Activated CD4-positive, alpha-beta memory T cell treated with anti-CD3 and anti-CD28 coated beads, Interleukin-2, amount 10 ng/mL, durations not matched to agents 7 days and 5 days (primary cell): ENCODE measurements around the gene FAM20A. TPM values are rescaled to one million over a fixed set of nuclear protein-coding genes. Genes with fewer than 3 reads are reported as not detected.

ENCODE experiments used
- CTCF ChIA-PET: fragments of 350-600 bp; sonication (Branson Sonifier 250); formaldehyde crosslinking; loops from one replicate; lab custom pipeline; 2021; ENCODE audit warnings: antibody characterized with exemption, inconsistent platforms; lab: Charles Lee
- POLR2A ChIA-PET: fragments of 350-600 bp; sonication (Branson Sonifier 250); formaldehyde crosslinking; loops from one replicate; lab custom pipeline; 2021; ENCODE audit warnings: antibody characterized with exemption; lab: Charles Lee
- DNase-seq: peaks from one replicate; pipeline ENCODE4 v3.0.0-alpha.2; 2020
- H3K27ac Mint-ChIP-seq: one replicate; pipeline ENCODE4 v1.8.0; 2021; ENCODE audit warnings: mild to moderate bottlenecking, mixed read lengths
- H3K27me3 Mint-ChIP-seq: one replicate; pipeline ENCODE4 v1.8.0; 2021; ENCODE audit warnings: mixed read lengths
- H3K36me3 Mint-ChIP-seq: one replicate; pipeline ENCODE4 v1.8.0; 2021; ENCODE audit warnings: low read depth, mixed read lengths
- H3K4me1 Mint-ChIP-seq: one replicate; pipeline ENCODE4 v1.8.0; 2021; ENCODE audit warnings: mixed read lengths
- H3K4me3 Mint-ChIP-seq: one replicate; pipeline ENCODE4 v1.8.0; 2021; ENCODE audit warnings: mild to moderate bottlenecking, mixed read lengths
- H3K9me3 Mint-ChIP-seq: one replicate; pipeline ENCODE4 v1.8.0; 2021; ENCODE audit warnings: mixed read lengths
- total RNA-seq, 2 experiments: library from RNA; stranded (reverse); gene quantifications; one replicate each; pipeline ENCODE4 v1.2.3, GENCODE V29; 2021

Gene FAM20A
- total RNA-seq, 2 experiments from 2014 or later, result not detected

DNA sequence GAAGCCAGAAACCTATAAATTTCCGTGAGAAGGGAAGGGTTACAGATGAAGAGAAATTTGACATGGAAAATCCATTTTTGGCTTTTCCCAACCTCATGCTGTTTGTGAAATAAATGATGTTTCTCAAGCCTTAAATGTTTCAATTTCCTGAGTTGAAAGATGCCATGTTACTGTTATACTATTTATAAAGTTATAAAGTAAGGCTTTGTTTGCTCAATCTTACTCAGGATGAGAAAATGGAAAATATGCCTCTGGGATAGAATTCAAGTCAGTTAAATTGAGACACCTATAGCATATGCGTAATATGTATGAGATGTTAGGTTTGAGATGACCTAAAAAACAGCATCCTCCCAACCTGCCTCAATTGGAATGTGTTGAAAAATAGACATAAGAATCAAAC, 19.9 kb upstream of the FAM20A start:
- no peak overlapping the region for H3K27ac Mint-ChIP-seq
- ChIA-PET CTCF (no interaction called here), POLR2A (no interaction called here)
- H3K27me3 Mint-ChIP-seq, result peaks cover 33% of the 10 kb centered on the region
- H3K9me3 Mint-ChIP-seq, result peaks cover 3% of the 10 kb centered on the region
- DNase-seq, result no peak
- H3K4me3 Mint-ChIP-seq, result no peak overlapping the region
- no peaks in the 10 kb centered on the region for H3K4me1 Mint-ChIP-seq
- no peaks in the 10 kb centered on the region for H3K36me3 Mint-ChIP-seq

DNA sequence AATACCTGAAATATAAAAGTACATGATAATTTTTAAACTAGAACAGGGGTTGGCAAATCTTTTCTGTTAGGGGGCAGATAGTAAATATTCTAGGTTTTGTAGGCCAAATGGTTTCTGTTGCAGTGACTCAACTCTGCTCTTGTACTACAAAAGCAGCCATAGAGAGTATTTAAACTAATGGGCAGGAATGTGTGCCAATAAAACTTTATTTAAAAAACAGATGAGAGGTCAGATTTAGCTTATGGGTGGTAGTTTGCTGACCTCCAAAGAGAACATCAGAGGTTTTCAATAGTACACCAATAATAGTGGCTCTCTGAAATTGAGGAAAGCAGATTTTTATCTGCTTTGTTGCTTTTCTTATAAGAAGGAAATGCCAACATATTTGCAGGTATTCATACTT, 15.2 kb upstream of the FAM20A start:
- Mint-ChIP-seq H3K36me3 (no peaks in the 10 kb centered on the region), H3K4me3 (no peak overlapping the region), H3K9me3 (peaks cover 3% of the 10 kb centered on the region), H3K4me1 (no peaks in the 10 kb centered on the region), H3K27me3 (peaks cover 39% of the 10 kb centered on the region), H3K27ac (no peak overlapping the region)
- ChIA-PET CTCF (no interaction called here), POLR2A (no interaction called here)
- DNase-seq, result no peak

DNA sequence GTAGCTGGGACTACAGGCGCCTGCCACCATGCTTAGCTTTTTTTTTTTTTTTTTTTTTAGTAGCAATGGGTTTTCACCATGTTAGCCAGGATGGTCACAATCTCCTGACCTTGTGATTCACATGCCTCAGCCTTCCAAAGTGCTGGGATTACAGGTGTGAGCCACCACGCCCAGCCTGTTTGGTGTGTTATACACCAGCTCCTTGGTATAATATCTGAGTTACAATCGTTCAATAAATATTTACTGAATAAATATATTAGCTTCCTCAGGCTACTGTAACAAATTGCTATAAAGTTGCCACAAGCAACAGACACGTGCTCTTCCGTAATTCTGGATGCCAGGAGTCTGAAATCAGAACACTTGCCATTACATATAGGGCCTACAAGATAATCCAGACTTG, 13.6 kb upstream of the FAM20A start:
- H3K4me1 Mint-ChIP-seq, result no peaks in the 10 kb centered on the region
- no peak overlapping the region for H3K4me3 Mint-ChIP-seq
- H3K9me3 Mint-ChIP-seq, result peaks cover 8% of the 10 kb centered on the region
- POLR2A ChIA-PET, result no interaction called here
- CTCF ChIA-PET, result interaction anchor here (0.7 to 1.9 kb wide), 9 partner anchors 9 to 1815 kb away, joined by 3 to 21 read pairs (median 4); no protein-coding TSS in a partner anchor
- no peak for DNase-seq
- H3K27me3 Mint-ChIP-seq, result peaks cover 31% of the 10 kb centered on the region
- H3K27ac Mint-ChIP-seq, result no peak overlapping the region
- no peaks in the 10 kb centered on the region for H3K36me3 Mint-ChIP-seq

DNA sequence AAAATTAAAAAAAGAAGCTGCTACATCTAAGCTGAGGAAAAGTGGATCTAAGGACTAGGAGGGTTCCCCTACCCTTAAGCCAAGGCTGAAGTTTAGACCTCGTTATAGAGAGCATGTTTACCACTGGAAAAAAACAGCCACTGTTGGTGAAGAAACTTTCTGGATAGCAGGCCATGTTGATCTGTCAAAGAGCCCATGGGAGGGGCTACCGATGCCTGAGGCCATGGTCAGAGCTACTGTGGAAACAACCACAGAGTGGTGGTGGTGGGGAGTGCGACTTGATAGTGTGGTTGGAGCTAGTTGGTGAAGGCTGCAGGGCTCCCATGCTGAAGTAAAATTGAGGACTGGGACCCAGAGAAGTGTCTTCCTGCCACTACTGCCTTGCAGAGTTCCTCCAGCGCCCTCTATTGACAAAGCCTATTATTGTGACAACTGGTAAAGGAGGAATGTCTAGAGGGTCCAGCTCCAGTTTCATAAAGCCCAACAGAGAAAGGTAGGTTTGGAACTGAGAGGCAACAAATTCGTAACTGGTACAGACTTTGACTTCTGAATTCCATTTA, 12.7 kb upstream of the FAM20A start:
- ChIA-PET POLR2A (no interaction called here), CTCF (interaction anchor here (0.5 to 1.9 kb wide), 13 partner anchors 8 to 790 kb away, joined by 3 to 21 read pairs (median 4); no protein-coding TSS in a partner anchor)
- DNase-seq, result peak; percentile 38
- H3K4me3 Mint-ChIP-seq, result no peak overlapping the region
- no peaks in the 10 kb centered on the region for H3K36me3 Mint-ChIP-seq
- peaks cover 13% of the 10 kb centered on the region for H3K9me3 Mint-ChIP-seq
- no peaks in the 10 kb centered on the region for H3K4me1 Mint-ChIP-seq
- H3K27me3 Mint-ChIP-seq, result peaks cover 26% of the 10 kb centered on the region
- H3K27ac Mint-ChIP-seq, result no peak overlapping the region

DNA sequence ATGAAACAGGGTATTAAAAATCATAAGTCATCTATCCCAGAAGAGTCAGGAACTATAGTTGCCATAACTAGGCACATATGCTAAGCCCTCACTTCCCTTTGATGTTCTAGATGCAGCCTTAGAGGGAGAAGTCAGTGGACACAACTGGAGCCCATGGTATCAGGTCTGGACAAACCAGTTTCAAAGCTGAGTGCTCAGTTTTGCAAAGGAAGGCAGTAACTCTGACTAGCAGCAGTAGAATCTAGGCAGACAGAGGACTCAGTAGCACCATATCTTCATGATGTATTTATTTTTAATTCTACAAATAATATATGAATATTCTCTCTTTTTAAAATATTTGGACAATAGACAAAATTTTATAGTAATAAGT, 11.7 kb upstream of the FAM20A start:
- no peaks in the 10 kb centered on the region for H3K4me1 Mint-ChIP-seq
- no peaks in the 10 kb centered on the region for H3K36me3 Mint-ChIP-seq
- H3K27me3 Mint-ChIP-seq, result peaks cover 22% of the 10 kb centered on the region
- H3K4me3 Mint-ChIP-seq, result no peak overlapping the region
- H3K9me3 Mint-ChIP-seq, result peaks cover 17% of the 10 kb centered on the region
- DNase-seq, result no peak
- ChIA-PET CTCF (interaction anchor here (0.7 kb wide), 1 partner anchor 539 kb away, joined by 3 read pairs; no protein-coding TSS in a partner anchor), POLR2A (no interaction called here)
- no peak overlapping the region for H3K27ac Mint-ChIP-seq

DNA sequence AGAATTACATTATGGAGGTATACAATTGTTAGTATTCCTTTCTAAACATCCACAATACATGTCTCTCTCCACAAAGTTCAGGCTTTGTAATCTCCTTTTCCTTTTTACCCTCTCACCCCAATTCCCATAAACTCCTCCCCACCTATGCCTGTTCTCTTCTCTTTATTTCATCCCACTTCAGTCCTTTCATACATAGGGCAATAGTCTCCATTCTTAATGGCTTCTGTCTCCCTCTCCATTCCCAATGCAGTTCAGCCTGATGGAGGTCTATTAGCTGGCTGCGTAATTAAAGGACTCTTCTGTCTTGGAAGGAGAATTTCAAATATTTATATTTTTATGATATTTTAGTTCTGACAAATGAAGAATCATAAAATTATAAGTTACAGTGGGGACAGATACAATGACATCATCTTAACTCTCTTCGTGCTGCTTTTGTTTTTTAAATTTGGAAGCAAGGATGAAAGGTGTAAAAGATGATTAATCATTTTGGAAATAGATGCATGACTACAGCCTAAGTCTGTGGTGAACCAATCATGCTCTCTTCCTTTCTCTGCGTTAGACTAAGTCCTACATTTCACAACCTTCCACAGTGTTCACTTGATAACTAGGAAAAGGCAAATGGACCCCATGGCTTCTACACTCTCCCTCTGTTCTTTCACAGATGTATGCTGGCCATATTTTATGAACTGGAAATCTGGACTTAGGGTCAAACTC, 11.2 kb upstream of the FAM20A start:
- H3K9me3 Mint-ChIP-seq, result peaks cover 22% of the 10 kb centered on the region
- H3K4me1 Mint-ChIP-seq, result no peaks in the 10 kb centered on the region
- H3K27ac Mint-ChIP-seq, result no peak overlapping the region
- DNase-seq, result no peak
- ChIA-PET POLR2A (no interaction called here), CTCF (interaction anchor here (0.9 kb wide), 1 partner anchor 78 kb away, joined by 3 read pairs; no protein-coding TSS in a partner anchor)
- no peaks in the 10 kb centered on the region for H3K36me3 Mint-ChIP-seq
- H3K4me3 Mint-ChIP-seq, result no peak overlapping the region
- peaks cover 27% of the 10 kb centered on the region for H3K27me3 Mint-ChIP-seq

DNA sequence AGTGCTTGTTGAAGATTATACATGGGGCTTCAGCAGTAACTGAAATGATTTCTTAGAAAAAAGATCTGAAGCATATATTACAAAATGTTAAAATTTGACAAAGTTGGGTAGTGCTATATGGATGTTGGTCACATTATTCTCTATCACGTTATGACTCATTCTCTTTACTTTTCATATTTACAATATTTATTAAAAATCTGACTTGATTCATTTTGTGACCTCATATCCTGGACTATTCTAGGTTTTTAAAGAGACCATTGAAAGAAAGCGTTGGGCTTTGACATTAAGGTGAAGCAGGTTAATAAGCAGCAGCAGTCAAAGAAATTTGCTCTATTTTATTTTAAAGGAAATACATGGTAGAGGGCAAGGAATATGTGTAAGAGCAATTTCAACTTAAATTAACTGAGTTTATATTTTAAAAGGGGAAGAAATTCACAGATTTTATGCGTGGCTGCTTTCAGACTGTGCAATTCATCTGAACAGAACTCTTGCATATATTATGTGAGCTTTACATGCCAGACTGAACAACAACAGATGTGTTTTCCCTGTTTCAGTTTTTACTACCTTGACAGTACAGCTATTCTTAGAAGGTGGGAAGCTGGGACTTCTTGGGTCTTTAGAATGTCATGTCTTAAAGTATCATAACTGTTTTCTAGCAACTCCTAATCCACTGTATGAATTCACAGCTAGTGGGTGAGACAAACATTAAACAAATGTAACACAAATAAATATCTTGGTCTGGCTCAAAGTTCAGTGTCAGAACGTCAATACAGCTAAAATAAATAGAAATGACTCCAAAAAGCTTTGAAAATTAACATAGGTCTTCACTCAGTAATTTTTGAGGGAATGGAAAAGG, 10.4 kb upstream of the FAM20A start:
- POLR2A ChIA-PET, result no interaction called here
- H3K9me3 Mint-ChIP-seq, result peaks cover 22% of the 10 kb centered on the region
- H3K27ac Mint-ChIP-seq, result no peak overlapping the region
- no peak for DNase-seq
- H3K27me3 Mint-ChIP-seq, result peaks cover 25% of the 10 kb centered on the region
- H3K4me3 Mint-ChIP-seq, result no peak overlapping the region
- CTCF ChIA-PET, result interaction anchor here (0.9 kb wide), 1 partner anchor 77 kb away, joined by 3 read pairs; no protein-coding TSS in a partner anchor
- H3K36me3 Mint-ChIP-seq, result no peaks in the 10 kb centered on the region
- H3K4me1 Mint-ChIP-seq, result no peaks in the 10 kb centered on the region

DNA sequence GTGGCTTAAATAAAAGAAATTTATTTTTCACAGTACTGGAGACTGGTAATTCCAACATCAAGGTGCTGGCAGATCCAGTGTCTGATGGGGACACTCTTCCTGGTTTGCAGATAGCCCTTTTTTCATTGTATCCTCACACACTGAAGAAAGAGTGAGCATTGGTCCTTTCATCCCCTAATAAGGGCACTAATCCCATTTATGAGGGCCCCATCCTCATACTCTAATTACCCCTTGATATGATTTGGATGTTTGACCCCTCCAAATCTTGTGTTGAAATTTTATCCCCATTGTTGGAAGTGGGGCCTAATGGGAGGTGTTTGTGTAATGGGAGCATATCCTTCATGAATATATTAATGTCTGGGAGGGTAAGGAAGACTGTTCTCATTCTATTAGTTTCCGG, 9.4 kb upstream of the FAM20A start:
- Mint-ChIP-seq H3K27ac (no peak overlapping the region), H3K4me3 (no peak overlapping the region), H3K27me3 (peaks cover 31% of the 10 kb centered on the region), H3K36me3 (no peaks in the 10 kb centered on the region), H3K9me3 (peaks cover 22% of the 10 kb centered on the region), H3K4me1 (no peaks in the 10 kb centered on the region)
- ChIA-PET POLR2A (no interaction called here), CTCF (no interaction called here)
- DNase-seq, result no peak

DNA sequence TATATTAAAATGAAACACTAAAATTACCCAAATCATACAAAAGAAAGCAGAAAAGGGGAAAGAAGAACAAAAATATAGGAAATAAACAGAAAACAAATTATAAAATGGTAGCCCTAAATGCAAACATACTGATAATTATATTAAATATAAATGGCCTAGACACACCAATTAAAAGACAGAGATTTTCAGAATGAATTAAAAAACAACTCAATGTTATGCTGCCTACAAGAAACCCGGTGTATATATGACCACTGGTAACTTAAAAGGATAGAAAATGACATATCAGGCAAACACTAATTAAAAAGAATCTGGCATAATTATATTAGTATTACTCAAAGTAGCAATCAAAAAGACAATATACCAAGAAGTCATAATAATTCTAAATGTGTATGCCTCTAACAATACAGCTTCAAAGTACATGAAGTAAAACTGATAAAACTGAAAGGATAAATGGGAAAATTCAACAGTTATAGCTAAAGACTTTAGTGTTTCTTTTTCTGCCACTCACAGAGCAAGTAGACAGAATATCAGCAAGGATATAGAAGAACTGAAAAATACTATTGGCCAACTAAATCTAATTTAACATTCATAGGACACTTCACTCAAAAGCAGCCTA, 7.5 kb upstream of the FAM20A start:
- POLR2A ChIA-PET, result no interaction called here
- Mint-ChIP-seq H3K4me1 (no peaks in the 10 kb centered on the region), H3K4me3 (no peak overlapping the region), H3K27me3 (peaks cover 34% of the 10 kb centered on the region), H3K27ac (no peak overlapping the region), H3K9me3 (peaks cover 22% of the 10 kb centered on the region), H3K36me3 (no peaks in the 10 kb centered on the region)
- CTCF ChIA-PET, result no interaction called here
- no peak for DNase-seq

DNA sequence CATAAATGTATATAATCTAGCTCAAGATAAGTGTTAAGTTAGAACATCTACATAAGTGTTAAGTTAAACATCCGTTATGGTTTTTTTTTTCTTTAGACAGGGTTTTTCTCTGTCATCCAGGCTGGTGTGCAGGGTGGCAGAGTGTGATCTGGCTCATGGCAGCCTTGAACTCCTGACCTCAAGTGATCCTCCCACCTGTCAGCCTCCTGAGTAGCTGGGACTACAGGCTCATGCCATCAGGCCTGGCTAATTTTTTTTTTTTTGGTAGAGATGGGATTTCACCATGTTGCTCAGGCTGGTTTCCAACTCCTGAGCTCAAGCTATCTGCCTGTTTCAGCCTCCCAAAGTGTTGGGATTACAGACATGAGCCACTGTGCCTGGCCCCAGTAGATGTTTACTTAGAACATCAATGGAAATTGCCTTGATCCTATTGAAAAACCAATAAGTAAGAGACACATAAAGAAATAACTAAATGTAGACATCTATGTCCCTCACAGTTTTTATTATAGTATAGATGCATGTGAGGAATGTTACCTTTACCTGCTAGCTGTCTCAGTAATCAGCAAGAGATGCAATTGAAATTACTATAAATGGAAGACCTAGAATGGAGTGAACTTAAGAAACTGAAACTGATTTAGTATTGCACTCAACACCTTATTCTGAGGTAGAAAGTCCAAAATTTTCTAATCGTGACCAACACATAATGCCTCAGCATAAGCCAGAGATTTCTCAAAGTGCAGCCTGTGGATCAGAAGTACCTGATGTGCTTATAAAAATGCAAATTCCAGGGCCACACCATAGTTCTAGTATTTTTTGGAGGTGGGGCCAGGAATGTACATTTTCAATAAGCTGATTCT, 5.5 kb upstream of the FAM20A start:
- CTCF ChIA-PET, result interaction anchor here (2.1 kb wide), 1 partner anchor 7 kb away, joined by 11 read pairs; no protein-coding TSS in a partner anchor
- Mint-ChIP-seq H3K4me1 (peaks cover 2% of the 10 kb centered on the region), H3K9me3 (peaks cover 22% of the 10 kb centered on the region), H3K4me3 (no peak overlapping the region), H3K27me3 (peaks cover 42% of the 10 kb centered on the region), H3K36me3 (no peaks in the 10 kb centered on the region), H3K27ac (no peak overlapping the region)
- DNase-seq, result no peak
- POLR2A ChIA-PET, result no interaction called here

DNA sequence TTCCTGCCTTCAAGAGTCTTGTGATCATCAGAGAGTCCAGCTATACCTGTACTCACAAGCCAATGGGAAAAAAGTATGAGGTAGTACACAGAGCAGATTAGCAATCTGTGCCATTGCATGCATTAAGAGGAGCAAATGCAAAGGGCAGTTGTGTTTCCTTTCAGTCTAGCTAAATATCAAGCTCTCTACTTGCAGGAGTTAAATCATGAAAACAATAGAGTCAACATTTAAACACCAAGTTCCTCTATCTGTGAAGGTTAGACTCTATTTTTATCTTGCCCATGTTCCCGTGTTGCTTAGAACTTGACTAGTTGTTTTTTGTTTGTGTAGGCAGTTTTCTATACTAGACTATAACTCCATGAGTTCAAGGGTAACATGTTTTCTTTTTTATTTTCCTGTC, 4.7 kb upstream of the FAM20A start:
- Mint-ChIP-seq H3K27me3 (peaks cover 46% of the 10 kb centered on the region), H3K4me3 (no peak overlapping the region), H3K27ac (no peak overlapping the region), H3K4me1 (peaks cover 4% of the 10 kb centered on the region), H3K9me3 (peaks cover 22% of the 10 kb centered on the region), H3K36me3 (no peaks in the 10 kb centered on the region)
- DNase-seq, result no peak
- ChIA-PET POLR2A (no interaction called here), CTCF (interaction anchor here (2.1 kb wide), 1 partner anchor 8 kb away, joined by 11 read pairs; no protein-coding TSS in a partner anchor)

DNA sequence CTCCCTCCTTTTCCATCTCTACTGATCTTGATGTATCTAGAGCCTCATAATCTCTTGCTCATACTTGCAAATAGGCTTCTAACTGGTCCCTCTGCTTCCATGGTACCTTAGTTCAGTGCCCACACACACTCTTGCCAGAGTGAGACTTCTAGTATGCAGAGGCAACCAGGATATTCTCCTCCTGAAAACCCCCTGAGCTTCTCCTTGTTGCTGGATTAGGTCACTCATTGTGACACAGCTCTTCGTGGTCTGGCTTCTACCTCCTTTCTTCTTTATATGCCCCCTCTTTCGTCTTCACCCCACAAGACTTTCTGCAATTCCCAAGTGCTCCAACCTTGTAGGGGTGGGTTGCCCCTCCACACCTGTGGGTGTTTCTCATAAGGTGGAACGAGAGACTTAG, 2.5 kb upstream of the FAM20A start:
- Mint-ChIP-seq H3K27me3 (peaks cover 60% of the 10 kb centered on the region), H3K27ac (no peak overlapping the region), H3K4me3 (no peak overlapping the region), H3K9me3 (peaks cover 8% of the 10 kb centered on the region), H3K4me1 (peaks cover 9% of the 10 kb centered on the region), H3K36me3 (no peaks in the 10 kb centered on the region)
- no peak for DNase-seq
- ChIA-PET POLR2A (no interaction called here), CTCF (no interaction called here)
